Hepatocyte (in vitro differentiated cells): Measurements from ENCODE around the gene SLC34A3. TPM values are rescaled to one million over a fixed set of nuclear protein-coding genes. Genes with fewer than 3 reads are reported as not detected.
A peak's percentile ranks its signal among the peaks of the same experiment; 100 is the strongest.

Experiments used
- DNase-seq: peaks from one replicate; pipeline ENCODE4 v3.0.0-alpha.2; 2016; ENCODE audit warnings: low spot score
- H2AFZ ChIP-seq: fragments of 200-600 bp; sonication (generic); 2 replicates; pipeline ENCODE4 v1.6.0; 2016; ENCODE audit warnings: antibody characterized with exemption, mild to moderate bottlenecking
- H3K27ac ChIP-seq: fragments of 200-600 bp; sonication (generic); 2 replicates; pipeline ENCODE4 v1.5.1; 2016; ENCODE audit warnings: mild to moderate bottlenecking
- H3K27me3 ChIP-seq: fragments of 200-600 bp; sonication (generic); 2 replicates; pipeline ENCODE4 v1.6.1; 2016
- H3K36me3 ChIP-seq: fragments of 200-600 bp; sonication (generic); replicated peaks from 2 replicates; pipeline ENCODE4 v1.5.1; 2016; ENCODE audit warnings: low read depth; ENCODE audit not compliant: insufficient read depth
- H3K4me1 ChIP-seq: fragments of 200-600 bp; sonication (generic); 2 replicates; pipeline ENCODE4 v1.5.1; 2016; ENCODE audit warnings: mild to moderate bottlenecking, moderate library complexity; ENCODE audit not compliant: insufficient read depth
- H3K4me2 ChIP-seq: fragments of 200-600 bp; sonication (generic); 2 replicates; pipeline ENCODE4 v1.6.0; 2016
- H3K4me3 ChIP-seq: fragments of 200-600 bp; sonication (generic); 2 replicates; pipeline ENCODE4 v1.5.1; 2016; ENCODE audit warnings: mild to moderate bottlenecking
- H3K79me2 ChIP-seq: fragments of 200-600 bp; sonication (generic); 2 replicates; pipeline ENCODE4 v1.6.0; 2017; ENCODE audit warnings: mild to moderate bottlenecking
- H3K9me2 ChIP-seq: fragments of 200-600 bp; sonication (generic); replicated peaks from 2 replicates; pipeline ENCODE4 v1.6.0; 2017; ENCODE audit warnings: mild to moderate bottlenecking; ENCODE audit not compliant: insufficient read depth
- H3K9me3 ChIP-seq: fragments of 200-600 bp; sonication (generic); 2 replicates; pipeline ENCODE4 v1.5.1; 2016; ENCODE audit warnings: low read depth, mild to moderate bottlenecking
- H4K20me1 ChIP-seq: fragments of 200-600 bp; sonication (generic); 2 replicates; pipeline ENCODE4 v1.6.0; 2016; ENCODE audit warnings: mild to moderate bottlenecking; ENCODE audit not compliant: insufficient read depth, poor library complexity, severe bottlenecking
- CTCF ChIP-seq: fragments of 200-600 bp; sonication (generic); IDR thresholded peaks from 2 replicates; pipeline ENCODE4 v1.5.1; 2016; ENCODE audit warnings: antibody characterized with exemption, mild to moderate bottlenecking; ENCODE audit not compliant: poor library complexity
- EZH2 ChIP-seq: fragments of 200-600 bp; sonication (generic); IDR thresholded peaks from 2 replicates; pipeline ENCODE4 v1.6.1; 2016; ENCODE audit warnings: antibody characterized with exemption, mild to moderate bottlenecking, borderline replicate concordance
- EZH2phosphoT487 ChIP-seq: fragments of 200-600 bp; sonication (generic); IDR thresholded peaks from one replicate; pipeline ENCODE4 v1.6.1; 2018; ENCODE audit warnings: antibody characterized with exemption, mild to moderate bottlenecking, low read depth, moderate library complexity; ENCODE audit not compliant: unreplicated experiment, severe bottlenecking
- WGBS: methylation state at CpG from one replicate; pipeline ENCODE4 v1.1.6; 2016; ENCODE audit warnings: low lambda C conversion rate; ENCODE audit errors: missing lambda C conversion rate; 5-methylcytosine and 5-hydroxymethylcytosine counted together
- polyA plus RNA-seq: library from polyadenylated mRNA; unstranded; fragments of >200 nt; fragmentation: Nextera tagmentation; extraction: Ambion mirVana; gene quantifications from 2 replicates; pipeline ENCODE4 v1.2.1, GENCODE V29; 2016
- total RNA-seq: library from RNA; depleted of rRNA; stranded (reverse); fragments of >200 nt; gene quantifications from 2 replicates; pipeline ENCODE4 v1.2.3, GENCODE V29; 2014

SLC34A3 gene
- total and polyA plus RNA-seq, 2 experiments from 2014 or later = 2.7 to 4.7 TPM

- Histone ChIP-seq H3K79me2 (no peaks in the 10 kb centered on the region), H3K4me3 (no peak overlapping the region), H3K4me2 (peak overlapping the region; percentile 50), H3K9me2 (no peaks in the 10 kb centered on the region), H3K9me3 (no peaks in the 10 kb centered on the region), H2AFZ (no peak overlapping the region), H3K4me1 (peaks cover 45% of the 10 kb centered on the region), H3K27ac (peak overlapping the region; percentile 87), H4K20me1 (no peaks in the 10 kb centered on the region), H3K27me3 (no peaks in the 10 kb centered on the region), H3K36me3 (no peaks in the 10 kb centered on the region)
- no peak for TF ChIP-seq EZH2phosphoT487
- no peak for TF ChIP-seq CTCF
- TF ChIP-seq EZH2 = no peak
- WGBS = 90% methylated on average over 25 of the region's 27 CpGs
- no peak for DNase-seq
These were observed 1.5 kb upstream of the SLC34A3 start for GRCh38 chr9:137228968-137229896.

GRCh38 chr9:137229903-137230704 lies 597 bp upstream of the SLC34A3 start:
- WGBS = 59% methylated on average over 22 of the region's 31 CpGs
- no peak for TF ChIP-seq CTCF
- TF ChIP-seq EZH2phosphoT487 = no peak
- TF ChIP-seq EZH2 = no peak
- H2AFZ ChIP-seq = no peak overlapping the region
- H3K27ac ChIP-seq = peak overlapping the region; percentile 87
- H3K4me2 ChIP-seq = peak overlapping the region; percentile 50
- H3K36me3 ChIP-seq = no peaks in the 10 kb centered on the region
- H3K4me1 ChIP-seq = peaks cover 43% of the 10 kb centered on the region
- DNase-seq = peak; percentile 69
- no peaks in the 10 kb centered on the region for H3K79me2 ChIP-seq
- H3K9me3 ChIP-seq = no peaks in the 10 kb centered on the region
- no peak overlapping the region for H3K4me3 ChIP-seq
- no peaks in the 10 kb centered on the region for H3K9me2 ChIP-seq
- H3K27me3 ChIP-seq = no peaks in the 10 kb centered on the region
- H4K20me1 ChIP-seq = no peaks in the 10 kb centered on the region

- Histone ChIP-seq H3K79me2 (no peaks in the 10 kb centered on the region), H3K9me2 (no peaks in the 10 kb centered on the region), H3K27ac (peak overlapping the region; percentile 87), H3K27me3 (no peaks in the 10 kb centered on the region), H3K36me3 (no peaks in the 10 kb centered on the region), H3K4me1 (peaks cover 47% of the 10 kb centered on the region), H3K9me3 (no peaks in the 10 kb centered on the region), H4K20me1 (no peaks in the 10 kb centered on the region), H3K4me2 (no peak overlapping the region), H2AFZ (no peak overlapping the region), H3K4me3 (no peak overlapping the region)
- DNase-seq = no peak
- TF ChIP-seq EZH2 (no peak), CTCF (no peak), EZH2phosphoT487 (no peak)
- WGBS = 94% methylated on average over 22 of the region's 23 CpGs
These were observed 805 bp downstream of the SLC34A3 start for GRCh38 chr9:137231372-137232039.
